Hair follicle dermal papilla cell (primary cell): Measurements from ENCODE around the gene ZNF205. TPM values are rescaled to one million over a fixed set of nuclear protein-coding genes. Genes with fewer than 3 reads are reported as not detected.

Source experiments
- small RNA-seq: library from RNA; depleted of rRNA; stranded (forward); fragments of <200 nt; gene quantifications from one replicate; pipeline ENCODE3, GENCODE V24; 2012
- total RNA-seq: library from RNA; depleted of rRNA; stranded (reverse); fragments of >200 nt; gene quantifications from 2 replicates; pipeline ENCODE4 v1.2.3, GENCODE V29; 2012

ZNF205 gene
- 19.8 and 21.1 TPM in 2 replicates for total RNA-seq

DNA sequence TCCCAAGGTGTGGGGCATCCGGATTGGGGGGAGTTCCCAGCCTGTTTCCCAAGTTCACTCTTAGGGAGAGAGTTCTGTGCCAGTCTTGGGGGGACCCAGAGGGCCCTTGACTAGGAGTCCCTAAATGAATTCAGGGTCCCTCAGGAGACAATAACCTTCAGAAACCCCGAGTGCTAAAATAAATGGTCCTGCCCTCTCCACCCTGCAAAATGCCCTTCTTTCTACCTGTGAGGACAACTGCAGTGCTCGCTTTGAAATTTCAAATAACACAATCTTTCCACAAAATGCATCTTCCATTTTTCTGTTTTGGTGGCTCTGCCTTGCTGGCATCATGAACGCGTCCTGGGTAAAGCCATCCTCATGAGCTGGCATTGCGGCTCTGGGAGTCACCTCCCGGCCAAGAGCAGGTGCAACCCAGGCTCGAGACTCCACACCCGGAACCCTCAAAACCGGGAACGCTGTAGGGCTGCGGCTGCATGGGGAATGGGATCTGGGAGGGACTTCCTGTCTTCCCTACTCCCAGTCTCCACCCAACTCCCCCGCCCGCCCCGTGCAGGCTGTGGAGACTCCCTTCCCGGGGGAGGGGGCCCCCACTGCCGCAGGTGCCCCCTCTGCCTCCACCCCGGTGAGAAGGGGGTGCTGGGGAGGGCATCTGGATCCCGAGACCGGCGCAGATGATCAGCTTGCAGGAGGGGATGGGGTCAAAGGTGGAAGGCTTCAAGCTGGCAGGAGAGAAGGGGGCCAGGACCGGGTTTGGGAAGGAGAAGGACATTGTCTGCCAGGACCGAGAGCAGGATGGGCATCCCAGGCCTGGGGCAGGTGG is at the start of gene ZNF205:
ZNF205 (plus strand) TSS at position 529 of the 823 bp plus-strand sequence. CDS start 845 bp downstream, outside the sequence.

DNA sequence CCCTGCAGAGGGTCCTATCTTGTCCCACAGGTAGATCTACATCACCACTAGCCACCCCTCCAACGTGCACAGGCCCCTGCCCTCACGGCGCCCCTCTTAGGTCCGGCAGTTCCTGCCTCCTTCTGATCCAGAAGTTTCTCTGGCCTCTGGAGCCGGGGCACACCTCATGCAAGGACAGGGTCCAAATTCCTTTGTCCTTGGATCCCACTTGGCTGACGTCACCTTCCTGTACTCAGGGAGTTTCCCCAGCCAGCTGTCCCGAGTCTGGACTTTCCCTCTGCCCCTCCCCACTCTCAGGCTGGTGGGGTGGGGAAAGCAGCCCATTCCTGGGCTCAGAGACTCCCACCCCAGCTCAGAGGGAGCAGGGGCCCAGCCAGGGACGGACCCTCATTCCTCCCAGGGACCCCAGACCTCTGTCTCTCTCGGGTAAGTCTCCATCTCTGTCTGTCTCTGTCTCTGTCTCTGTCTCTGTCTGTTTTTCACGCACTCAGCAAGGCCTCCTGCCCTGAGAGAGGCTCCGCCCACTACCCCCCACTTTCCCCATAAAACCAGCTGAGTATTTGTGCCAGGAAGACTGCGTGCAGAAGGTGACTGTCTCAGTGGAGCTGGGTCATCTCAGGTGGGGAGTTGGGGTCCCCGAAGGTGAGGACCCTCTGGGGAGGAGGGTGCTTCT is 47.2 kb upstream of the ZNF205 start, which contains the start of gene IL32:
IL32 (plus strand) TSS at position 572 of the 673 bp plus-strand sequence. CDS start 172 bp downstream, outside the sequence.

DNA sequence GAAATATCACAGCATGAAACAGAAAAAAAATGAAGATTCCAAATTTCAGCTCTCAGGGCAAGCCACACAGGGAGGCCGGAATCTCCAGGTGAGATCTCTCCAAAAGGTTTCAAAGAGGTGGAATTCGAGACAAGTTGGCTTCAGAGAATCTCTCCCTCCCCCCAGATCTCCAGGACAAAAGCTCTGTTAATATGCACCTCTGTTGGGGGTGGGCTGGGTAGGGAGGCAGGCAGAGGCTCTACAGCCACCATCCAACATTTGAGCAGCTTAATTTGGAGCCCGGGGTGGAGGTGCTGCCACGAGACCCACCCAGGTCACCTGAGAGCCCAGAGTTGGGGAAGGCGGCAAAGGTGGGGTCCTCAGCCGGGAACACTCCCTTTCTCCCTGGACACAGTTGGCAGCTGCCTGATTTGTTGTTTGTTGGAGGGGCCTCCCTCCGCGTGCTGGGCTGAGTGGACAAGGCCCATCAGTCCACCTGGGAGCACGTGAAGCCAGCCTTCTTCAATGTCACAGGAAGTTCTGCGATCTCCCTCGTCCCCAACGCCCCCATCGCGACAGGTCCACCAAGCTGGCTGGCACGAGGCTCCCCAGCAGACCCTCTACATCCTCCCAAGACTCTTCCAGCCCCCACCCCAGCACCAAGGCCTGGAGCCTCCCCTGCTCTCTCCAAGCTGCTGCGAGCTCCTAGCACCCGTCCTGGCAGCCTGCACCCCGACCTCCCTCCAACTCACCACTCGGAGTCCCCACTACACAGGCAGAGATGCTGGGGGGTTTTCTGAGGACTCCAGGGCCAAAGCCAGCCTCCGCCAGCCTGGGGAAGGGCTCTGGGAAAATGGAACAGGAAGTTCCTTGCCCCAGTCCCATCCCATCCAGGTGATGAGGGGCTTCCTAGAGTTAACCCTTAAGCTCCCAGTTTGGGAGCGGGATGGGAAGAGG is 13.7 kb upstream of the ZNF205 start, which contains the start of gene ZSCAN10:
ZSCAN10 (minus strand) TSS at position 836 of the 936 bp plus-strand sequence. CDS start 6,357 bp downstream, outside the sequence.

DNA sequence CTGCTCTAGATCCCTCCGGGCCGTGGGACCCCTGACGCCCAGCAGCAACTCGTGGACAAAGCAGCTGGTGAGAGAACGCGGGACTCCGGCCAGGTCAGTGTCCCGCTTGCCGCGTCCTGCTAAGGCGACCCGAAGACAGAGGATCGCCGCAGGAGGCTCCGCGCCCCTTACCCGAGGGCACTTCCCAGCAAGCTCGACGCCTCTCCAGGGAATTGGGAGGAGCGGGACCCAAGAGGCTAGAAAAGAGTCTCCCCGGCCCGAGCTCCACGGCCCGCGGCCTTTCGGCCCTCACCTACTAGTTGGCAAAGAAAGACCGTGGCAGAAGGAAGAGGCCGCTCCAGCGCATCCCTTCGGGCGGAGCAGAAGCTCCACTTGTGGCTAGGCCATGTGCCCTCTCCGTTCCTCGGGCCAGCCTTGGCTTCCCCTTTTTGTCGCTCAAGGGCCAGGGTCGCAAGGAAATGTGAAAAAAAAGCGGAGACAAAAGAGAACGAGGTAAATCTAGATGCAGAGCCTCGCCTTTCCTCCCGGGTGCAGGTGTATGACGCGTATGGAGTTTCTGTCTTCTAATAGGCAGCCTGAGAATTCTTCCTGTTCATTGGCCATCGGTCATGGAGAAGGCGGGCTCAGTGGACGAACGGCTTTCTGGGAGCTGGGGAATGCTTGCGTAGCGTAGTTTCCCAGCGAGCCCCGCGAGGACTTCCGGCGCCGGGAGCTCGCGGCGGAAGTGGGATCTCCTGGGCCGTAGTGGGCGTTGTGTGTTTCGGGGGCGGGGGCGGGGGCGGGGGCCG is 22.1 kb downstream of the ZNF205 start, which contains the start of gene ZNF213:
ZNF213 (plus strand) TSS at position 692 of the 788 bp plus-strand sequence. CDS start 2,252 bp downstream, outside the sequence.

Small RNA genes lying within 50 kb of the gene (small RNA-seq; reads per million reads assigned to genes)
- gene RNU1-22P: not detected

Other genes starting within 250 kb of the ZNF205 start
- gene FLYWCH2, start 229.4 kb upstream of the ZNF205 start, total RNA-seq: 45.9 and 60.1 TPM in 2 replicates
- 33.8 and 34.7 TPM in 2 replicates for gene FLYWCH1, start 200.7 kb upstream of the ZNF205 start, total RNA-seq
- gene KREMEN2, start 148.3 kb upstream of the ZNF205 start, total RNA-seq: not detected in 2 replicates
- gene PAQR4, start 143.2 kb upstream of the ZNF205 start, total RNA-seq: 2.6 and 3.3 TPM in 2 replicates
- gene PKMYT1, start 132.1 kb upstream of the ZNF205 start, total RNA-seq: 1.9 and 2.2 TPM in 2 replicates
- not detected in 2 replicates for gene CLDN9, start 99.7 kb upstream of the ZNF205 start, total RNA-seq
- gene CLDN6, start 94.4 kb upstream of the ZNF205 start, total RNA-seq: 0.12 and 0.16 TPM in 2 replicates
- 189 and 267 TPM in 2 replicates for gene TNFRSF12A, start 92.2 kb upstream of the ZNF205 start, total RNA-seq
- 36.1 and 43.3 TPM in 2 replicates for gene HCFC1R1, start 88.6 kb upstream of the ZNF205 start, total RNA-seq
- gene THOC6, start 88.6 kb upstream of the ZNF205 start, total RNA-seq: 32.0 and 35.0 TPM in 2 replicates
- not detected in 2 replicates for gene BICDL2, start 75.6 kb upstream of the ZNF205 start, total RNA-seq
- 0.12 and 0.16 TPM in 2 replicates for gene MMP25, start 66.0 kb upstream of the ZNF205 start, total RNA-seq
- gene IL32, start 46.9 kb upstream of the ZNF205 start, total RNA-seq: 0.36 and 3.4 TPM in 2 replicates
- gene ZSCAN10, start 13.3 kb upstream of the ZNF205 start, total RNA-seq: not detected in 2 replicates
- 10.1 and 11.7 TPM in 2 replicates for gene ZNF213, start 22.4 kb downstream of the ZNF205 start, total RNA-seq
- not detected in 2 replicates for gene OR1F1, start 75.6 kb downstream of the ZNF205 start, total RNA-seq
- gene ZNF200, start 122.6 kb downstream of the ZNF205 start, total RNA-seq: 9.2 and 9.5 TPM in 2 replicates
- 0.12 and 0.16 TPM in 2 replicates for gene MEFV, start 144.0 kb downstream of the ZNF205 start, total RNA-seq
- 69.1 and 74.9 TPM in 2 replicates for gene ZNF263, start 170.9 kb downstream of the ZNF205 start, total RNA-seq
- 4.5 and 5.2 TPM in 2 replicates for gene TIGD7, start 192.8 kb downstream of the ZNF205 start, total RNA-seq
- 26.2 and 28.4 TPM in 2 replicates for gene ZNF75A, start 192.9 kb downstream of the ZNF205 start, total RNA-seq
- 0.16 and 0.24 TPM in 2 replicates for gene OR2C1, start 243.3 kb downstream of the ZNF205 start, total RNA-seq